RWPE1 (cell line): Measurements from ENCODE around the gene NKAP.

Source experiments
- CTCF ChIA-PET: fragments of 350-600 bp; sonication (Branson Sonifier 250); formaldehyde crosslinking; extraction: SDS; loops from one replicate; lab custom pipeline; 2021; lab: Yijun Ruan, JAX
- POLR2A ChIA-PET: fragments of 400-600 bp; formaldehyde crosslinking; extraction: SDS; loops from one replicate; lab custom pipeline; 2020; ENCODE audit warnings: antibody characterized with exemption; ENCODE audit not compliant: low non-redundant PET; lab: Yijun Ruan, JAX
- DNase-seq: peaks from one replicate; pipeline ENCODE4 v3.0.0; 2012; ENCODE audit warnings: low spot score
- H3K27ac ChIP-seq: fragments of 450-650 bp; 2 replicates; pipeline ENCODE4 v1.5.1; 2017
- CTCF ChIP-seq: fragments of 450-650 bp; conservative IDR thresholded peaks from 2 replicates; pipeline ENCODE4 v1.5.1; 2017; ENCODE audit warnings: low read depth, mild to moderate bottlenecking

The NKAP gene

GRCh38 chrX:119943185-119943988 is at the start of gene NKAP:
NKAP (minus strand) TSS chrX:119943751; CDS start chrX:119943605, 146 bp downstream.
- TF ChIP-seq CTCF = no peak
- H3K27ac ChIP-seq = peak within 1 kb of the TSS; percentile 93
- ChIA-PET POLR2A (no interaction called here), CTCF (interaction anchor here (0.7 kb wide), 1 partner anchor 152 kb away, joined by 3 read pairs; the partner anchor contains the start of gene RPL39)
- peak; percentile 78 for DNase-seq

GRCh38 chrX:119991005-119991787 is 47.6 kb upstream of the NKAP start:
- TF ChIP-seq CTCF = no peak
- POLR2A ChIA-PET = no interaction called here
- CTCF ChIA-PET = no interaction called here
- DNase-seq = no peak
- H3K27ac ChIP-seq = no peak overlapping the region

GRCh38 chrX:119990556-119991004 is 47.0 kb upstream of the NKAP start:
- no peak for DNase-seq
- ChIA-PET POLR2A (no interaction called here), CTCF (no interaction called here)
- TF ChIP-seq CTCF = no peak
- no peak overlapping the region for H3K27ac ChIP-seq

- CTCF ChIA-PET = no interaction called here
- POLR2A ChIA-PET = no interaction called here
- H3K27ac ChIP-seq = no peak overlapping the region
- no peak for DNase-seq
- TF ChIP-seq CTCF = no peak
Measured at GRCh38 chrX:119989905-119990555, 46.5 kb upstream of the NKAP start.

GRCh38 chrX:119986203-119986602 is 42.7 kb upstream of the NKAP start:
- ChIA-PET CTCF (no interaction called here), POLR2A (no interaction called here)
- TF ChIP-seq CTCF = no peak

GRCh38 chrX:119984652-119985051 is 41.1 kb upstream of the NKAP start:
- POLR2A ChIA-PET = no interaction called here

More at GRCh38 chrX:119986203-119986602, 42.7 kb upstream of the NKAP start:
- DNase-seq = no peak
- H3K27ac ChIP-seq = no peak overlapping the region

More at GRCh38 chrX:119984652-119985051, 41.1 kb upstream of the NKAP start:
- CTCF ChIA-PET = no interaction called here
- no peak for DNase-seq
- no peak for TF ChIP-seq CTCF
- no peak overlapping the region for H3K27ac ChIP-seq
